AG04450 (cell line): ENCODE measurements around the gene SIGLEC8. TPM values are rescaled to one million over a fixed set of nuclear protein-coding genes. Genes with fewer than 3 reads are reported as not detected.
A peak's percentile ranks its signal among the peaks of the same experiment; 100 is the strongest.

Source experiments
- CTCF ChIA-PET: fragments of 300-600, 350-600 bp; formaldehyde crosslinking; extraction: SDS; loops from one replicate; lab custom pipeline; 2022; ENCODE audit warnings: antibody characterized with exemption, inconsistent platforms; lab: Charles Lee
- POLR2A ChIA-PET: fragments of 350-600 bp; formaldehyde crosslinking; extraction: SDS; loops from one replicate; lab custom pipeline; 2021; ENCODE audit warnings: antibody characterized with exemption, inconsistent platforms; lab: Yijun Ruan, JAX
- DNase-seq: peaks from one replicate; pipeline ENCODE4 v3.0.0-alpha.2; 2011; ENCODE audit warnings: low read depth, low spot score
- H3K27ac ChIP-seq: one replicate; pipeline ENCODE4 v1.5.1; 2012; ENCODE audit warnings: low read depth, low read length, control low read depth
- H3K27me3 ChIP-seq: one replicate; pipeline ENCODE4 v1.6.0; 2012; ENCODE audit warnings: low read length; ENCODE audit not compliant: control insufficient read depth, insufficient read depth
- H3K4me3 ChIP-seq: 2 replicates; pipeline ENCODE4 v1.5.1; 2011; ENCODE audit warnings: mild to moderate bottlenecking, low read depth, low read length, control low read depth
- H3K9me3 ChIP-seq: 2 replicates; pipeline ENCODE4 v1.5.1; 2012; ENCODE audit warnings: low read length; ENCODE audit not compliant: control insufficient read depth, insufficient read depth
- CTCF ChIP-seq: IDR thresholded peaks from 2 replicates; pipeline ENCODE4 v1.5.1; 2011; ENCODE audit warnings: low read depth, low read length, control low read depth, inconsistent platforms
- polyA plus RNA-seq: library from polyadenylated mRNA; depleted of rRNA; stranded (reverse); fragments of >200 nt; gene quantifications from 2 replicates; pipeline ENCODE4 v1.2.3, GENCODE V29; 2011

The SIGLEC8 gene
- polyA plus RNA-seq, 1 experiment, result not detected

- TF ChIP-seq CTCF, result no peak
- no peak overlapping the region for H3K4me3 ChIP-seq
- no peak overlapping the region for H3K27ac ChIP-seq
- H3K27me3 ChIP-seq, result no peaks in the 10 kb centered on the region
- DNase-seq, result no peak
- CTCF ChIA-PET, result interaction anchor here (0.6 to 5.4 kb wide), 2 partner anchors 183 to 302 kb away, joined by 5 to 128 read pairs; no protein-coding TSS in a partner anchor
- peaks cover 6% of the 10 kb centered on the region; the same call in 1 of the 2 replicates for H3K9me3 ChIP-seq
- POLR2A ChIA-PET, result no interaction called here
Measured at GRCh38 chr19:51476164-51476563, 17.9 kb upstream of the SIGLEC8 start.

- ChIA-PET CTCF (interaction anchor here (0.7 to 5.4 kb wide), 19 partner anchors 10 to 311 kb away, joined by 3 to 128 read pairs (median 4); partner anchors contain the start of gene SIGLEC5), POLR2A (no interaction called here)
- H3K4me3 ChIP-seq, result no peak overlapping the region
- no peaks in the 10 kb centered on the region for H3K9me3 ChIP-seq
- DNase-seq, result peak; percentile 30
- no peak overlapping the region for H3K27ac ChIP-seq
- H3K27me3 ChIP-seq, result no peaks in the 10 kb centered on the region
- TF ChIP-seq CTCF, result peak; percentile 77
Measured at GRCh38 chr19:51473009-51473707, 14.9 kb upstream of the SIGLEC8 start.

- no peak for DNase-seq
- Histone ChIP-seq H3K9me3 (no peaks in the 10 kb centered on the region), H3K27me3 (no peaks in the 10 kb centered on the region), H3K4me3 (no peak overlapping the region), H3K27ac (no peak overlapping the region)
- CTCF ChIA-PET, result interaction anchor here (0.7 to 5.4 kb wide), 18 partner anchors 10 to 311 kb away, joined by 3 to 128 read pairs (median 4); partner anchors contain the start of gene SIGLEC5
- POLR2A ChIA-PET, result no interaction called here
- TF ChIP-seq CTCF, result no peak
Measured at GRCh38 chr19:51472607-51473006, 14.4 kb upstream of the SIGLEC8 start.

GRCh38 chr19:51471527-51471926 lies 13.3 kb upstream of the SIGLEC8 start:
- no peak for TF ChIP-seq CTCF
- DNase-seq, result no peak
- POLR2A ChIA-PET, result interaction anchor here (0.6 kb wide), 1 partner anchor 502 kb away, joined by 12 read pairs; no protein-coding TSS in a partner anchor
- H3K27me3 ChIP-seq, result no peaks in the 10 kb centered on the region
- no peaks in the 10 kb centered on the region for H3K9me3 ChIP-seq
- no peak overlapping the region for H3K27ac ChIP-seq
- CTCF ChIA-PET, result interaction anchor here (0.6 to 5.4 kb wide), 7 partner anchors 8 to 337 kb away, joined by 3 to 128 read pairs (median 4); no protein-coding TSS in a partner anchor
- H3K4me3 ChIP-seq, result no peak overlapping the region

- no peak for DNase-seq
- no peak overlapping the region for H3K27ac ChIP-seq
- no peak overlapping the region for H3K4me3 ChIP-seq
- ChIA-PET CTCF (interaction anchor here (0.7 to 5.4 kb wide), 5 partner anchors 9 to 307 kb away, joined by 3 to 128 read pairs (median 4); no protein-coding TSS in a partner anchor), POLR2A (interaction anchor here (0.6 kb wide), 1 partner anchor 502 kb away, joined by 12 read pairs; no protein-coding TSS in a partner anchor)
- no peaks in the 10 kb centered on the region for H3K27me3 ChIP-seq
- H3K9me3 ChIP-seq, result no peaks in the 10 kb centered on the region
- TF ChIP-seq CTCF, result no peak
Measured at GRCh38 chr19:51470966-51471365, 12.7 kb upstream of the SIGLEC8 start.
